Parathyroid adenoma (tissue), 2 donors: ENCODE data around the gene RRP12.
"Not testable (repeated sequence)": the region's sequence is repeated elsewhere in the genome, so short reads cannot be mapped to it uniquely, and the experiment has no call there.

Experiments used
- H2AFZ ChIP-seq: fragments of 300-600 bp; sonication (generic); one replicate; pipeline ENCODE4 v1.7.0; 2017; ENCODE audit warnings: antibody characterized with exemption, mild to moderate bottlenecking
- H3K27ac ChIP-seq: fragments of 300-600 bp; sonication (generic); one replicate; pipeline ENCODE4 v1.7.0; 2017
- H3K27me3 ChIP-seq: fragments of 300-600 bp; sonication (generic); one replicate; pipeline ENCODE4 v1.7.0; 2017; ENCODE audit warnings: low read length; ENCODE audit not compliant: control insufficient read depth, insufficient read depth
- H3K36me3 ChIP-seq: fragments of 300-600 bp; sonication (generic); one replicate; pipeline ENCODE4 v1.7.0; 2017; ENCODE audit warnings: low read length; ENCODE audit not compliant: control insufficient read depth, insufficient read depth
- H3K4me1 ChIP-seq: fragments of 300-600 bp; sonication (generic); one replicate; pipeline ENCODE4 v1.7.0; 2017; ENCODE audit warnings: control low read depth
- H3K4me2 ChIP-seq: fragments of 300-600 bp; sonication (generic); one replicate; pipeline ENCODE4 v1.7.0; 2017; ENCODE audit warnings: low read length
- H3K4me3 ChIP-seq: fragments of 300-600 bp; sonication (generic); one replicate; pipeline ENCODE4 v1.7.0; 2017; ENCODE audit warnings: low read depth, low read length
- H3K79me2 ChIP-seq: fragments of 300-600 bp; sonication (generic); one replicate; pipeline ENCODE4 v1.7.0; 2017; ENCODE audit warnings: control low read depth
- H3K9ac ChIP-seq: fragments of 300-600 bp; sonication (generic); one replicate; pipeline ENCODE4 v1.7.0; 2017; ENCODE audit warnings: mild to moderate bottlenecking
- H3K9me3 ChIP-seq: fragments of 300-600 bp; sonication (generic); one replicate; pipeline ENCODE4 v1.7.0; 2017; ENCODE audit warnings: low read length; ENCODE audit not compliant: control insufficient read depth
- TF ChIP-seq, protein P1 (sequence below): fragments of 300-600 bp; sonication (generic); IDR thresholded peaks from one replicate; pipeline ENCODE4 v1.7.0; 2017; ENCODE audit warnings: antibody characterized with exemption, mild to moderate bottlenecking
- donor health status: primary hyperparathyroidism.

Gene RRP12

GRCh38 chr10:97425964-97426775 is 25.0 kb upstream of the RRP12 start, which contains the start of gene PGAM1:
Gene PGAM1, plus strand, starts transcription at chr10:97426191. Its CDS starts 117 bp downstream, at chr10:97426308.
- Histone ChIP-seq H3K36me3 (no peaks in the 10 kb centered on the region), H2AFZ (peak within 1 kb of the TSS; percentile 80), H3K9ac (peak within 1 kb of the TSS; percentile 68), H3K79me2 (peaks cover 14% of the 10 kb centered on the region), H3K4me3 (peak within 1 kb of the TSS; percentile 80), H3K4me1 (peaks cover 8% of the 10 kb centered on the region), H3K27me3 (no peaks in the 10 kb centered on the region), H3K27ac (peak within 1 kb of the TSS; percentile 83), H3K9me3 (no peaks in the 10 kb centered on the region), H3K4me2 (peak within 1 kb of the TSS; percentile 91)
- TF ChIP-seq, protein P1, sequence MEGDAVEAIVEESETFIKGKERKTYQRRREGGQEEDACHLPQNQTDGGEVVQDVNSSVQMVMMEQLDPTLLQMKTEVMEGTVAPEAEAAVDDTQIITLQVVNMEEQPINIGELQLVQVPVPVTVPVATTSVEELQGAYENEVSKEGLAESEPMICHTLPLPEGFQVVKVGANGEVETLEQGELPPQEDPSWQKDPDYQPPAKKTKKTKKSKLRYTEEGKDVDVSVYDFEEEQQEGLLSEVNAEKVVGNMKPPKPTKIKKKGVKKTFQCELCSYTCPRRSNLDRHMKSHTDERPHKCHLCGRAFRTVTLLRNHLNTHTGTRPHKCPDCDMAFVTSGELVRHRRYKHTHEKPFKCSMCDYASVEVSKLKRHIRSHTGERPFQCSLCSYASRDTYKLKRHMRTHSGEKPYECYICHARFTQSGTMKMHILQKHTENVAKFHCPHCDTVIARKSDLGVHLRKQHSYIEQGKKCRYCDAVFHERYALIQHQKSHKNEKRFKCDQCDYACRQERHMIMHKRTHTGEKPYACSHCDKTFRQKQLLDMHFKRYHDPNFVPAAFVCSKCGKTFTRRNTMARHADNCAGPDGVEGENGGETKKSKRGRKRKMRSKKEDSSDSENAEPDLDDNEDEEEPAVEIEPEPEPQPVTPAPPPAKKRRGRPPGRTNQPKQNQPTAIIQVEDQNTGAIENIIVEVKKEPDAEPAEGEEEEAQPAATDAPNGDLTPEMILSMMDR, result peak; percentile 79

GRCh38 chr10:97423757-97424098 is 22.6 kb upstream of the RRP12 start:
- not testable (repeated sequence) for H3K36me3 ChIP-seq, H2AFZ ChIP-seq, H3K9ac ChIP-seq, H3K4me1 ChIP-seq, H3K9me3 ChIP-seq, H3K4me2 ChIP-seq, H3K27me3 ChIP-seq, H3K27ac ChIP-seq, H3K4me3 ChIP-seq
- peaks cover 14% of the 10 kb centered on the region for H3K79me2 ChIP-seq

- Histone ChIP-seq H3K9me3 (no peaks in the 10 kb centered on the region), H3K9ac (no peak overlapping the region), H3K4me2 (no peak overlapping the region), H3K36me3 (no peaks in the 10 kb centered on the region), H3K79me2 (no peaks in the 10 kb centered on the region), H2AFZ (no peak overlapping the region), H3K4me1 (peaks cover 10% of the 10 kb centered on the region), H3K27me3 (no peaks in the 10 kb centered on the region), H3K27ac (no peak overlapping the region), H3K4me3 (no peak overlapping the region)
- TF ChIP-seq, protein P1, result no peak
Observed at GRCh38 chr10:97416565-97416964, 15.4 kb upstream of the RRP12 start.

DNA sequence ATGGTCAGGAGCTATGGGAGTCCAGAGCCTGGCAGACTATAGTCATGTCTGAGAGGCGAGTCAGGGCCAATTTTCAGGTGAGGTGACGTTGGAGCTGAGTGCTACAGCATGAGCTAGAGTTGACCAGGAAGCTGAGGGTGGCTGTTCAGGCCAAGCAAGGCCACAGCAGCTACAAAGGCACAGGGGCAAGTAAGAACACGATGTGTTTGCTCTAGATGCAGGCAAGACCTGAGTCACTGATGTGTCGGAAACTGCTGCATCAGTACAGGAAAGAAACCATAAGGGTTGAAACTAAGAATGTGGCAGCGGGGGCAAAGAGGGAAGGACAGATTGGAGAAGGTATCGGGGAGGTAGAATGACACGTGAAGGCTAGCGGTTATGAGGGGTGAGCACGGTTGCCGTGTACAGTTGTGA is 11.8 kb upstream of the RRP12 start:
- H3K4me1 ChIP-seq, result peaks cover 10% of the 10 kb centered on the region
- H2AFZ ChIP-seq, result no peak overlapping the region
- no peak overlapping the region for H3K9ac ChIP-seq
- no peaks in the 10 kb centered on the region for H3K79me2 ChIP-seq
- no peaks in the 10 kb centered on the region for H3K36me3 ChIP-seq
- TF ChIP-seq, protein P1, result no peak
- no peak overlapping the region for H3K27ac ChIP-seq
- H3K9me3 ChIP-seq, result no peaks in the 10 kb centered on the region
- no peak overlapping the region for H3K4me2 ChIP-seq
- no peak overlapping the region for H3K4me3 ChIP-seq
- H3K27me3 ChIP-seq, result no peaks in the 10 kb centered on the region

GRCh38 chr10:97411406-97411805 is 10.3 kb upstream of the RRP12 start:
- Histone ChIP-seq H2AFZ (no peak overlapping the region), H3K27ac (no peak overlapping the region), H3K9me3 (no peaks in the 10 kb centered on the region), H3K36me3 (no peaks in the 10 kb centered on the region), H3K79me2 (no peaks in the 10 kb centered on the region), H3K4me2 (no peak overlapping the region), H3K27me3 (no peaks in the 10 kb centered on the region), H3K4me3 (no peak overlapping the region), H3K4me1 (peaks cover 10% of the 10 kb centered on the region), H3K9ac (no peak overlapping the region)
- TF ChIP-seq, protein P1, result no peak
